Stimulated activated CD4-positive, alpha-beta T cell treated with anti-CD3 and anti-CD28 coated beads, Interleukin-4, amount 100 ng/mL, for 4 hours (primary cell): ENCODE results near the gene FUCA2.

Source experiments
- DNase-seq, 2 experiments: peaks; one replicate each; pipeline ENCODE4 v3.0.0-alpha.2; 2020

The FUCA2 gene

DNA sequence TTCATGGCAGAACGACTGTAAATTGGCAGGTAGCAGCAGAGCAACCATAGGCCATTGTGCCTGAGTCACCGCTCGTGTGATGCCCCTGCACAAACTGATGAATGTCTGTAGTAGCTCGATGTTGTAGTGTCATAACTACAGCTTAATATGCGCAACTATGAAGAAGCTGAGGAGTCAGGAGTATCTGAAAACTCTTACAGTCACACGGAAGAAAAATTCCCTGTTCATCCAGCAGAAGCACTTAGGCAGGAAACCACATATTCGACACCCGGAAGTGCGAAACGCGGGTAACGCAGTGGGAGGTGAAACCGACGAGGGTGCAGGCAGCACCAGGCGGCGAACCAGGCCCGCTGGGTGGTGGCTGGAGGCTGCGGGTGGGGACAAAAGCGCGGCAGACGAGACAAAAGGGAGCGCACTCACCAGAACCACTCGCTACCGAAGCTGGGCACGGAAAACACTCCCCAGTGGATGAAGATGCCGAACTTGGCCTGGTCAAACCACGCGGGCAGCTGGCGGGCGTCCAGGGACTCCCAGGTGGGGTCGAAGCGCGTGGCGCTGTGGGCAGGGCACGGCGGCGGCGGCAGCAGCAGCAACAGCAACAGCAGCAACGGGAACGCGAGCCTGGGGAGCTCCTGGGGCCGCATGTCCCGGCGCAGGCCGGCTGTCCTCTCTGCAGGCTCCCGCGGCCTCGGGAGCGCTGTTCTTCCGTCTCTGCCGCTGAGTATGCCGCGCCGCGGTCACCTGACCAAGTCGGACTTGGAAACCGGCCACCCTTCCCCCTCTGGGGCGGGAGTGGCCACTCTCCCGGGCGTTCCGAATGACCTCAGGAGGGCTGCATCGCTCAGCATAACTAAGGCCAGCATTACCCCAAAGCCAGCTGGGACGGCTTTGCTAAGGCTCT, at the start of gene FUCA2:
FUCA2 (minus strand) TSS at position 730 of the 901 bp plus-strand sequence; CDS start at position 644, 86 bp downstream.
- peak; percentile 64 to 68 for DNase-seq

- no peak for DNase-seq
Observed at GRCh38 chr6:143561105-143561704, 49.7 kb upstream of the FUCA2 start.

GRCh38 chr6:143559051-143559660, 47.6 kb upstream of the FUCA2 start:
- DNase-seq, result no peak

GRCh38 chr6:143556529-143556928, 45.0 kb upstream of the FUCA2 start:
- DNase-seq, result no peak

DNA sequence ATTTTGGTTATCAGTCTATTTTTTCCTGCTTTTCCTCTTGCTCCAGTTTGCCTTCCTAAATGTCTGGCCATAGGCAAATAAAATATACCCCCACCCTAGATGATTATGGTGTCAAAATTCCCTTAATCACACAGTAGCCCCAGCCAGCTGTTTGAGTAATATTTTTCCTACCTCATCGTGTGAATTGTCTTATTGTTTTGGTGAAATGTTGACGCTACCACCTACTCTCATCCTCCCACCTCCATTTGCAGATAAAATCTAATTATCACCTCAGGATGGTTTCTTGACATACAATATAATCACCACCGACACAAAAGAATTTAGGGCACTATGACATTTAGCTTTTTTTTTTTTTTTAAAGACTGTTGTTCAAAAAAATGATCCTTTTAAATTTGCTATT, 44.1 kb upstream of the FUCA2 start:
- DNase-seq, result no peak

DNA sequence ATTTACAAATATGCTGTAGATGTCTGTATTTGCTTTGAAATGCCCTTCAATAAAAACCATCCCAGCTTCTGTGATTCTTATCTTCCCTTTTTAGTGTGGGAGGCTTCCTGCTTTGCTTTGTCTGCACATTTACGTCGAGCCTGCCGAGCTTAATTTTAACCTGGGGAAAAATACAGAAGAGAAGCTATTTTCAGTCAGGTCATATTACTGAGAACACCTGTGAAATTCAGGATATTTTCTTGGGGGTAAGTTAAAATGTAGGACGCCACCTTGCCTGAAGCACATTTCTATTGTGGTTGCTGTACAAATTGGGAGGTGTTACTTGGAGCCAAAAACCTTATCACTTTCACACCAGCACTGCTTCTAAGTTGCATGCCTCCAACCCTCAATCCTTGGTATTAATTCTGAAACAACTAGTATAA, 43.6 kb upstream of the FUCA2 start:
- no peak for DNase-seq

- DNase-seq, result no peak
Observed at GRCh38 chr6:143553337-143553736, 41.8 kb upstream of the FUCA2 start.

DNA sequence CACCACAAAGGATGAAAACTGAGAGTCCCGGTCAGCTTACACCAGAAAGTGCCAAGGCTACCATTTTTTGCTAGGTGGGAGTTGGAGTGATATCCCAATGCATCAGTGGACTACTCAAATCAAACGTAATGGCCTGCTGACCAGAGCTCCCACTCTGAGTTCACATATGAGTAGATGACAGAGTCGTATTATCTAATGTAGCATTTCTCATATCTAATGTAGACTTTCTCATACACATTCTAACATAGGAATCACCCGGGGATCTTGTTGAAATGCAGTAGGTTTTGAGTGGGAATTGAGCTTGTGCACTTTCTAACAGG, 38.4 kb upstream of the FUCA2 start:
- DNase-seq, result no peak

- DNase-seq, result peak in 1 of 2 experiments; percentile 68
Observed at GRCh38 chr6:143549221-143549948, 37.9 kb upstream of the FUCA2 start.

GRCh38 chr6:143546599-143546998, 35.1 kb upstream of the FUCA2 start:
- DNase-seq, result no peak

DNA sequence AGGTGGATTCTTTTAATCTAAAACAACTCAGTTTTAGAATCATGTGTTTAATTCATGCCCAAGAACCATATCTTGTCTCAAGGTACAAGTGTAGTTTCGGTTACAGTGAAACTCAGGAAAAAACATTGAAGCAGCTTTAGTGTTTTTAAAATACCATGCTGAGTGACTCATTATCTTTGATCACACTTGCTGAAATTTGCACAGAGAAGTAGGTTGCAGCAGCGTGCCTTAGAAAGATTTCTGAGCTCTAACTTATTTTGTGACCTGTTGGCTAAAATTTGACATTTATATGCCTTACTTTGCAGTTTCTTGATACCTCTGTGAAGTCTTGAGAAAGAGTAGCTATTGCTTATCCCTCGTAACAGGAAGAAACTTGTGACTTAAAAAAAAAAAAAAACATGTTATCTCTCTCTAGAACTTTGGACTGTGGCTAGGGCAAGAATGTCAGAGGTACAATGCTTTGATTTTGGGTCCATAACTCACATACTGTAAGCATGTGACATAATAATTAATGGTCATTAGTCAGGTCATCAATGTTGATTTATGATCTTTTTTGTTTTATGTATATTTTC, 34.5 kb upstream of the FUCA2 start:
- no peak for DNase-seq

GRCh38 chr6:143545165-143545564, 33.6 kb upstream of the FUCA2 start:
- no peak for DNase-seq

- DNase-seq, result no peak
Observed at GRCh38 chr6:143544011-143544696, 32.6 kb upstream of the FUCA2 start.

GRCh38 chr6:143543435-143543834, 31.9 kb upstream of the FUCA2 start:
- no peak for DNase-seq

DNA sequence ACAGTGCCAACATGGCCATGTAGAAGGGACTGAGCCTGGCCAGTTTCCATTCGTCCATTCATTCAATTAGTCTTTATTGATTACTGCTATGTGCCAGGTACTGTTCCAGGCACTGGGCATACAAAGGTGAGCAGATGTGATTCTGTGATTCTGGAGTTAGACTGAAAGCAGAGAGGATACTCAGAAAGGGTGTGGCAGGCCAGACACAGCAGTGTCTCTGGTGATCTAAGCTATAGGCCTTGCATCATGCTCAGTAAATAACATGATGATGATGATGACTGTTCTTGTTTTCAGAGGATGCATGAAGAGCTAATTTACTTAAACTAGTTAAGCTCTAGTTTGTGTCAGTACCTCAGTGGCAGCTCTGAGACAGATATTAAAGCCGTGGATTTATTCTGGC, 31.4 kb upstream of the FUCA2 start:
- DNase-seq, result no peak

DNA sequence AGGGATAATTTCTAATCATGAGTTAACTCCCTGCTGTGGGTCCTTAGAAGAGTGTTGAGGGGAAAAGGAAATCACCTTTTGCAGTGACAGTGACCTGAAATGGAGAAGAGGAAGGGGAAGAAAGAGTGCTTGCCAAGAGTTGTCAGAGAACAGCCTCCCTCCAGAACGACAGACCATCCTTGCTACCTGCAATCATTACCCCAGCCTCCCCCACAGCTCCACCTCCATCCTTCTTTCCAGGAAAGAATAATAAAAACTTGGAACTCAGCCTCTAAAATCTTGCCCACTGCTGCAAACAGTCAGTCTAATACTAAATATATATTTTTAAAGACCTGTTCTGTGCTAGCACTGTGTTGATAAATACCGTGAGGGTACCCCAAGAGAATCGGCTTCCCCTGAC, 28.7 kb upstream of the FUCA2 start:
- no peak for DNase-seq

GRCh38 chr6:143539734-143540133, 28.2 kb upstream of the FUCA2 start:
- no peak for DNase-seq

DNA sequence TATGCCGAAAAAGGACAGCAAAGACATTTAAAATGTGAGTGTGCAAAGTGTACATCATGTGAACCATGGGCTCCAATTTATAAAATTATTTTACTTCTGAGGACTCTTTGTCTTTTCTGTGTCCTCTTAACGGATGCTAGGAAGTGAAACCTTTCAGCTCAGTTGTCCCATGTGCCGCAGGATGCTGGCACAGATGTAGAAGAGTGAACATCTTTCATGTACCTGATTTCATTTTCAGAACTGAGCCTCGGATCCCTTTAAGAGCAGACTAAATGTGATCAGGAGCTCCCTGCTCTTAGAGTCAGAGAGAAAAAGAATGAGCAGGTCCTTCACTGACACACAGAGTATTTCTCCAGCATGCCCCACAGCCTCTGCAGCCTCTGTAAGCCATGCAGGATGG, 27.6 kb upstream of the FUCA2 start:
- no peak for DNase-seq

DNA sequence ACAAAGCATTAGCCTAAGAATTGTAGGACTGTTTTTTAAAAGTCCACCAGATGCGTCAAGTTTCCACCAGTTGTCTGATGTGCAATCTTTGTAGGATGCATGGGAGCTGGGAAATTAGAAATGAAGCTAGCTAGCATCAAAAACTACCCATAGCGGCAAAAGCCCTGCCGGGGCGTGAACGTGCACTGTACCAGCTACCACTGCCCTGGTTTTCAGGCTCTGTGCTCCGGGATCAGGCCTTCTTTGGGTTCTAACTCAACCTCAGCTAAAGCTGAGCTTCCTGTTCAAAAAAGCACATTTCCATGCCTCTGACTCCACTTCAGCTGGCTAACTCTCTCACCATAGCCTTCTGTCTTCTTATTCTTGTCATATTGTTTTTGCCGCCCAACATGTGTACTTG, 26.9 kb upstream of the FUCA2 start:
- no peak for DNase-seq

DNA sequence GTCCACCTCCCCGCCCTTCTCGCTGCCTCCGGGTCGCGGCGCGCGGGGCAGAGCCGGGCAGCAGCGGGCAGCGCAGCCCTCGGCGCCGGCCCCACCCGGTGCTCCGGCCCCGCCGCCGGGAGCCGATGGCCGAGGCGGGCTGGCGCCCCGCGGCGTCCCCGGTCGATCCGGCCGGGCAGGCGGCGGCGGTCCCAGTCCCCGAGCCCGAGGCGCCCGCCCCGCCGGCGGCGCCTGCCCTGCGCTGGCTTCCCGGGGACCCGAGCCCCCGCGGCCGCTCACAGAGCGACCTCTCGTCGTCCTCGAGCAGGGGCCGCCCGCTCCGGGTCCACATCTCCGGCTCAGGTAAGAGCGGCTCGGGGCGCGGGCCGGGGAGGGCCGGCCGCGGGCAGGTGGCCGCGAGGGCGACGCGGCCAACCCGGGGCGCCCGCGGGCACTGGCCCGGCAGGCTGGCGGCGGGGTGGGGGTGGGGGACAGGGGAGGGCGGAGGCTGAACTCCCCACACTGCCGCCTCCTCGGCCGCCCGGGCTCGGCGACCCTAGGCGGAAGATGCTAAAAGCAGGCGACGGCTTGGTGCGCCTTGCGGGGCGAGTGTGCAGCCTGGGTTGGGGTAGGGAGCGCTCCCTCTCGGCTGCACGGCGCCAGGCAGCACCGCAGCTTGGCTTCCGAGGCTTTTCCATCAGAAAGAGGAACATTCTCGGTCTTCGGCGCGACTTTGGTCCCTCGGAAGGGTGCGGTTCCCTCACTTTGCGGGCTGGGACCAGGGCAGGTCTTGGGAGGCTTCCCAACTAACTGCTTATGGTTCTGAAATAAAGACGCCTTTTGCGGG, 25.6 kb upstream of the FUCA2 start:
- DNase-seq, result peak; percentile 54 to 59

GRCh38 chr6:143536461-143536865, 24.9 kb upstream of the FUCA2 start:
- DNase-seq, result peak in 1 of 2 experiments; percentile 51
